Measurements from ENCODE around the gene ZSWIM5.
"Not testable (repeated sequence)": the region's sequence is repeated elsewhere in the genome, so short reads cannot be mapped to it uniquely, and the experiment has no call there.

DNA sequence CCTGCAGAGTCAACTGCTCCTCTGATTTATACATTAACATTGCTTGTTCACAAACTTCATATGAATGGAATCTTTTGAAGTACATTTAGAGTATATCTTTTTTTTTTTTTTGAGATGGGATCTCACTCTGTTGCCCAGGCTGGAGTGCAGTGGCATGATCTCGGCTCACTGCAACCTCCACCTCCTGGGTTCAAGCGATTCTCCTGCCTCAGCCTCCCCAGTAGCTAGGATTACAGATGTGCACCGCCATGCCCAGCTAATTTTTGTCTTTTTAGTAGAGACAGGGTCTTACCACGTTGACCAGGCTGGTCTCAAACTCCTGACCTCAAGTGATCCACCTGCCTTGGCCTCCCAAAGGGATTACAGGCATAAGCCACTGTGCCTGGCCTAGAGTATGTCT, 229.0 kb downstream of the ZSWIM5 start:
- not testable (repeated sequence) for TF ChIP-seq NFYB (CRISPR knock-in tag; conservative IDR thresholded peaks at IDR 0.05; ENCODE audit: low read depth); IRF2 (CRISPR knock-in tag; IDR thresholded peaks at IDR 0.05; ENCODE audit: borderline replicate concordance, low read depth); NR2C2 (CRISPR knock-in tag; IDR thresholded peaks at IDR 0.05); CREM (CRISPR knock-in tag; IDR thresholded peaks at IDR 0.05); TEAD4 (CRISPR knock-in tag; IDR thresholded peaks at IDR 0.05)
- TF ChIP-seq, protein P1, sequence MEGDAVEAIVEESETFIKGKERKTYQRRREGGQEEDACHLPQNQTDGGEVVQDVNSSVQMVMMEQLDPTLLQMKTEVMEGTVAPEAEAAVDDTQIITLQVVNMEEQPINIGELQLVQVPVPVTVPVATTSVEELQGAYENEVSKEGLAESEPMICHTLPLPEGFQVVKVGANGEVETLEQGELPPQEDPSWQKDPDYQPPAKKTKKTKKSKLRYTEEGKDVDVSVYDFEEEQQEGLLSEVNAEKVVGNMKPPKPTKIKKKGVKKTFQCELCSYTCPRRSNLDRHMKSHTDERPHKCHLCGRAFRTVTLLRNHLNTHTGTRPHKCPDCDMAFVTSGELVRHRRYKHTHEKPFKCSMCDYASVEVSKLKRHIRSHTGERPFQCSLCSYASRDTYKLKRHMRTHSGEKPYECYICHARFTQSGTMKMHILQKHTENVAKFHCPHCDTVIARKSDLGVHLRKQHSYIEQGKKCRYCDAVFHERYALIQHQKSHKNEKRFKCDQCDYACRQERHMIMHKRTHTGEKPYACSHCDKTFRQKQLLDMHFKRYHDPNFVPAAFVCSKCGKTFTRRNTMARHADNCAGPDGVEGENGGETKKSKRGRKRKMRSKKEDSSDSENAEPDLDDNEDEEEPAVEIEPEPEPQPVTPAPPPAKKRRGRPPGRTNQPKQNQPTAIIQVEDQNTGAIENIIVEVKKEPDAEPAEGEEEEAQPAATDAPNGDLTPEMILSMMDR (IDR thresholded peaks at IDR 0.05), result not testable (repeated sequence)
- TF ChIP-seq, protein P2, sequence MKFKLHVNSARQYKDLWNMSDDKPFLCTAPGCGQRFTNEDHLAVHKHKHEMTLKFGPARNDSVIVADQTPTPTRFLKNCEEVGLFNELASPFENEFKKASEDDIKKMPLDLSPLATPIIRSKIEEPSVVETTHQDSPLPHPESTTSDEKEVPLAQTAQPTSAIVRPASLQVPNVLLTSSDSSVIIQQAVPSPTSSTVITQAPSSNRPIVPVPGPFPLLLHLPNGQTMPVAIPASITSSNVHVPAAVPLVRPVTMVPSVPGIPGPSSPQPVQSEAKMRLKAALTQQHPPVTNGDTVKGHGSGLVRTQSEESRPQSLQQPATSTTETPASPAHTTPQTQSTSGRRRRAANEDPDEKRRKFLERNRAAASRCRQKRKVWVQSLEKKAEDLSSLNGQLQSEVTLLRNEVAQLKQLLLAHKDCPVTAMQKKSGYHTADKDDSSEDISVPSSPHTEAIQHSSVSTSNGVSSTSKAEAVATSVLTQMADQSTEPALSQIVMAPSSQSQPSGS (CRISPR knock-in tag; IDR thresholded peaks at IDR 0.05; ENCODE audit: borderline replicate concordance, low read depth), result not testable (repeated sequence)
- TF ChIP-seq, protein P3, sequence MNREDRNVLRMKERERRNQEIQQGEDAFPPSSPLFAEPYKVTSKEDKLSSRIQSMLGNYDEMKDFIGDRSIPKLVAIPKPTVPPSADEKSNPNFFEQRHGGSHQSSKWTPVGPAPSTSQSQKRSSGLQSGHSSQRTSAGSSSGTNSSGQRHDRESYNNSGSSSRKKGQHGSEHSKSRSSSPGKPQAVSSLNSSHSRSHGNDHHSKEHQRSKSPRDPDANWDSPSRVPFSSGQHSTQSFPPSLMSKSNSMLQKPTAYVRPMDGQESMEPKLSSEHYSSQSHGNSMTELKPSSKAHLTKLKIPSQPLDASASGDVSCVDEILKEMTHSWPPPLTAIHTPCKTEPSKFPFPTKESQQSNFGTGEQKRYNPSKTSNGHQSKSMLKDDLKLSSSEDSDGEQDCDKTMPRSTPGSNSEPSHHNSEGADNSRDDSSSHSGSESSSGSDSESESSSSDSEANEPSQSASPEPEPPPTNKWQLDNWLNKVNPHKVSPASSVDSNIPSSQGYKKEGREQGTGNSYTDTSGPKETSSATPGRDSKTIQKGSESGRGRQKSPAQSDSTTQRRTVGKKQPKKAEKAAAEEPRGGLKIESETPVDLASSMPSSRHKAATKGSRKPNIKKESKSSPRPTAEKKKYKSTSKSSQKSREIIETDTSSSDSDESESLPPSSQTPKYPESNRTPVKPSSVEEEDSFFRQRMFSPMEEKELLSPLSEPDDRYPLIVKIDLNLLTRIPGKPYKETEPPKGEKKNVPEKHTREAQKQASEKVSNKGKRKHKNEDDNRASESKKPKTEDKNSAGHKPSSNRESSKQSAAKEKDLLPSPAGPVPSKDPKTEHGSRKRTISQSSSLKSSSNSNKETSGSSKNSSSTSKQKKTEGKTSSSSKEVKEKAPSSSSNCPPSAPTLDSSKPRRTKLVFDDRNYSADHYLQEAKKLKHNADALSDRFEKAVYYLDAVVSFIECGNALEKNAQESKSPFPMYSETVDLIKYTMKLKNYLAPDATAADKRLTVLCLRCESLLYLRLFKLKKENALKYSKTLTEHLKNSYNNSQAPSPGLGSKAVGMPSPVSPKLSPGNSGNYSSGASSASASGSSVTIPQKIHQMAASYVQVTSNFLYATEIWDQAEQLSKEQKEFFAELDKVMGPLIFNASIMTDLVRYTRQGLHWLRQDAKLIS (CRISPR knock-in tag; IDR thresholded peaks at IDR 0.05; ENCODE audit: borderline replicate concordance), result not testable (repeated sequence)
- TF ChIP-seq, protein P4, sequence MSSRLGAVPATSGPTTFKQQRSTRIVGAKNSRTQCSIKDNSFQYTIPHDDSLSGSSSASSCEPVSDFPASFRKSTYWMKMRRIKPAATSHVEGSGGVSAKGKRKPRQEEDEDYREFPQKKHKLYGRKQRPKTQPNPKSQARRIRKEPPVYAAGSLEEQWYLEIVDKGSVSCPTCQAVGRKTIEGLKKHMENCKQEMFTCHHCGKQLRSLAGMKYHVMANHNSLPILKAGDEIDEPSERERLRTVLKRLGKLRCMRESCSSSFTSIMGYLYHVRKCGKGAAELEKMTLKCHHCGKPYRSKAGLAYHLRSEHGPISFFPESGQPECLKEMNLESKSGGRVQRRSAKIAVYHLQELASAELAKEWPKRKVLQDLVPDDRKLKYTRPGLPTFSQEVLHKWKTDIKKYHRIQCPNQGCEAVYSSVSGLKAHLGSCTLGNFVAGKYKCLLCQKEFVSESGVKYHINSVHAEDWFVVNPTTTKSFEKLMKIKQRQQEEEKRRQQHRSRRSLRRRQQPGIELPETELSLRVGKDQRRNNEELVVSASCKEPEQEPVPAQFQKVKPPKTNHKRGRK (CRISPR knock-in tag; IDR thresholded peaks at IDR 0.05; ENCODE audit: borderline replicate concordance), result not testable (repeated sequence)

Data from WTC11 (cell line).